SU-DHL-6 (cell line): ENCODE results near the gene CDK14.

ENCODE experiments used
- H2AFZ ChIP-seq: fragments of 200-600 bp; sonication (generic); 2 replicates; pipeline ENCODE4 v1.6.1; 2014; ENCODE audit warnings: low read depth, mild to moderate bottlenecking, moderate library complexity, mixed read lengths, antibody characterized with exemption, low read length; ENCODE audit not compliant: severe bottlenecking
- H3F3A ChIP-seq: fragments of 200-600 bp; shearing (Covaris generic); 2 replicates; pipeline ENCODE4 v1.6.0; 2016; ENCODE audit warnings: antibody characterized with exemption, mild to moderate bottlenecking; ENCODE audit not compliant: insufficient read depth
- H3K27ac ChIP-seq: fragments of 200-600 bp; sonication (generic); 2 replicates; pipeline ENCODE4 v1.5.1; 2016; ENCODE audit warnings: low read depth, mild to moderate bottlenecking, low read length, moderate library complexity, mixed read lengths
- H3K27me3 ChIP-seq: fragments of 200-600 bp; sonication (generic), shearing (Covaris generic); 2 replicates; pipeline ENCODE4 v1.6.0; 2014; ENCODE audit warnings: mild to moderate bottlenecking, low read length
- H3K36me3 ChIP-seq: fragments of 200-600 bp; sonication (generic); 2 replicates; pipeline ENCODE4 v1.6.1; 2014; ENCODE audit warnings: mild to moderate bottlenecking, low read length, mixed read lengths
- H3K4me2 ChIP-seq: fragments of 300-600, 200-600 bp; shearing (Covaris generic), sonication (generic); 2 replicates; pipeline ENCODE4 v1.6.0; 2014; ENCODE audit warnings: low read length, low read depth, mild to moderate bottlenecking; ENCODE audit not compliant: poor library complexity, severe bottlenecking
- H3K4me3 ChIP-seq: fragments of 200-600 bp; sonication (generic); 2 replicates; pipeline ENCODE4 v1.5.1; 2014; ENCODE audit warnings: antibody characterized with exemption, low read length, mild to moderate bottlenecking, mixed read lengths; ENCODE audit not compliant: insufficient read depth, poor library complexity, severe bottlenecking
- H3K79me2 ChIP-seq: fragments of 200-600 bp; sonication (generic); 2 replicates; pipeline ENCODE4 v1.6.1; 2014; ENCODE audit warnings: mild to moderate bottlenecking, low read length, moderate library complexity; ENCODE audit not compliant: insufficient read depth
- H3K9ac ChIP-seq: fragments of 200-600 bp; sonication (generic); 2 replicates; pipeline ENCODE4 v1.7.0; 2014; ENCODE audit warnings: mild to moderate bottlenecking, low read length
- H3K9me2 ChIP-seq: fragments of 200-600 bp; sonication (generic); replicated peaks from 2 replicates; pipeline ENCODE4 v1.6.1; 2014; ENCODE audit warnings: low read length; ENCODE audit not compliant: insufficient read depth
- H3K9me3 ChIP-seq: fragments of 200-600 bp; sonication (generic); 2 replicates; pipeline ENCODE4 v1.6.1; 2014; ENCODE audit warnings: low read length, mixed read lengths; ENCODE audit not compliant: insufficient read depth
- H4K20me1 ChIP-seq: fragments of 200-600 bp; sonication (generic); 2 replicates; pipeline ENCODE4 v1.6.1; 2014; ENCODE audit warnings: low read depth, mild to moderate bottlenecking, antibody characterized with exemption, low read length, moderate library complexity, mixed read lengths
- CTCF ChIP-seq: fragments of 200-600 bp; sonication (generic); IDR thresholded peaks from one replicate; pipeline ENCODE4 v1.5.1; 2017; ENCODE audit warnings: antibody characterized with exemption, mild to moderate bottlenecking, low read length, moderate library complexity; ENCODE audit not compliant: insufficient read depth, poor library complexity, severe bottlenecking
- EZH2phosphoT487 ChIP-seq: fragments of 200-600 bp; sonication (generic), shearing (Covaris generic); conservative IDR thresholded peaks from 2 replicates; pipeline ENCODE4 v1.6.1; 2018; ENCODE audit warnings: mild to moderate bottlenecking, antibody characterized with exemption, low read length, moderate library complexity, mixed read lengths

Gene CDK14

GRCh38 chr7:91201442-91202113 lies 605.5 kb downstream of the CDK14 start:
- no peak overlapping the region for H3K9ac ChIP-seq
- no peaks in the 10 kb centered on the region for H4K20me1 ChIP-seq
- H3K36me3 ChIP-seq: peaks cover 3% of the 10 kb centered on the region; the same call in 1 of the 2 replicates
- TF ChIP-seq CTCF (no peak), EZH2phosphoT487 (no peak)
- no peak overlapping the region for H3K4me2 ChIP-seq
- no peak overlapping the region for H2AFZ ChIP-seq
- no peaks in the 10 kb centered on the region for H3K79me2 ChIP-seq
- H3K27me3 ChIP-seq: no peaks in the 10 kb centered on the region
- no peak overlapping the region for H3K27ac ChIP-seq
- no peak overlapping the region for H3K4me3 ChIP-seq
- no peaks in the 10 kb centered on the region for H3K9me2 ChIP-seq
- H3F3A ChIP-seq: no peaks in the 10 kb centered on the region
- no peaks in the 10 kb centered on the region for H3K9me3 ChIP-seq

GRCh38 chr7:91206361-91206960 lies 610.3 kb downstream of the CDK14 start:
- no peaks in the 10 kb centered on the region for H4K20me1 ChIP-seq
- no peaks in the 10 kb centered on the region for H3F3A ChIP-seq
- TF ChIP-seq EZH2phosphoT487: no peak
- no peak for TF ChIP-seq CTCF
- H3K36me3 ChIP-seq: peaks cover 32% of the 10 kb centered on the region
- no peaks in the 10 kb centered on the region for H3K27me3 ChIP-seq
- no peak overlapping the region for H3K27ac ChIP-seq
- no peak overlapping the region for H3K4me3 ChIP-seq
- H3K79me2 ChIP-seq: no peaks in the 10 kb centered on the region
- no peak overlapping the region for H3K4me2 ChIP-seq
- no peaks in the 10 kb centered on the region for H3K9me2 ChIP-seq
- H2AFZ ChIP-seq: no peak overlapping the region
- no peaks in the 10 kb centered on the region for H3K9me3 ChIP-seq
- no peak overlapping the region for H3K9ac ChIP-seq

DNA sequence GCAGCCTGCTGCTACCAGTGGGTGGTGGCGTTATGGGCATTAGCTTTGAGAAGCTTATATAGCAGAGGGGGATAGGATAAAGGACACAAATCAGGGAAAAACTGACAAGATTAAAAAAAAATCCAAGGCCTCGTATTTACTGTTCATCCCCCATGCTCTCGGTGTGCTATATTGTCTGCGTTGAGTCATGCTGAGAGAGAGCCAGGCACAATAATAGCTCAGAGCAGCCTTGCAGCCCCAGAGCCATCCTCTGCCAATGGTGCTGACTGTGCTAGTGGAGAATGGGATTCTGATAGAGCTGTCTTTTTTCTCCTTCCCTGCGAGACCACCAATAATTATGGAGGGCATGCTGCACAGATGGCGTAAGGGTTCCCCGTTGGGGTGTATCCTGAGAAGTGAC lies 616.5 kb downstream of the CDK14 start:
- H3K27me3 ChIP-seq: no peaks in the 10 kb centered on the region
- no peak overlapping the region for H3K9ac ChIP-seq
- H3K9me2 ChIP-seq: no peaks in the 10 kb centered on the region
- no peaks in the 10 kb centered on the region for H4K20me1 ChIP-seq
- no peak overlapping the region for H3K27ac ChIP-seq
- TF ChIP-seq EZH2phosphoT487: no peak
- no peak for TF ChIP-seq CTCF
- H3K4me2 ChIP-seq: no peak overlapping the region
- H3K9me3 ChIP-seq: no peaks in the 10 kb centered on the region
- no peak overlapping the region for H3K4me3 ChIP-seq
- H3F3A ChIP-seq: no peaks in the 10 kb centered on the region
- H3K36me3 ChIP-seq: peaks cover 21% of the 10 kb centered on the region
- no peaks in the 10 kb centered on the region for H3K79me2 ChIP-seq
- no peak overlapping the region for H2AFZ ChIP-seq
